HG03342 (cell line): ENCODE results near the gene ABHD5.

Experiments
- ATAC-seq: cut with Tn5 transposase; IDR thresholded peaks from one replicate; pipeline ENCODE4 v1.9.1; 2021; ENCODE audit warnings: mild to moderate bottlenecking, moderate library complexity; ENCODE audit not compliant: unreplicated experiment

The ABHD5 gene

GRCh38 chr3:43753741-43754715, 63.3 kb downstream of the ABHD5 start:
- no peak for ATAC-seq

GRCh38 chr3:43755516-43756200, 64.9 kb downstream of the ABHD5 start:
- ATAC-seq, result no peak

GRCh38 chr3:43757666-43758321, 67.1 kb downstream of the ABHD5 start:
- ATAC-seq, result no peak

- ATAC-seq, result no peak
Observed at GRCh38 chr3:43758592-43759225, 68.0 kb downstream of the ABHD5 start.

GRCh38 chr3:43759297-43759782, 68.6 kb downstream of the ABHD5 start:
- no peak for ATAC-seq

- ATAC-seq, result no peak
Observed at GRCh38 chr3:43759938-43760337, 69.2 kb downstream of the ABHD5 start.

DNA sequence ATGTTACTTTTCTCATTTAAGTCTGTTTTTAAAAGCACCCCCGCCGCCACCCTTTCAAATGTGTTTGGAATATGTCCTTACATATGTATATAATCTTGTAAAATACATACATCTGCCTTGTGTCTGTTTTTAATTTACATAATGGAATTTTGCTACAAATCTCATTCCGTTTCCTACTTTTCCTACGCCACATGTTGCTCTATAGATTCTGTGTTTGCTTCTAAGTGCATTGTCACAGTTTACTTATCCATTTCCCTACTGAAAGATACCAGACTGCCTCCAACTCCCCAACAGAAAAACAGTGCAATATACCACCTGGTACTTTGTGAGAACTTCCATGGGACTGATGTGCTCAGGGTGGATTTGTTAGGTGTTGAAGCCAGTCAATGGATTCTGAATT, 70.2 kb downstream of the ABHD5 start:
- ATAC-seq, result no peak

- ATAC-seq, result no peak
Observed at GRCh38 chr3:43762451-43762850, 71.7 kb downstream of the ABHD5 start.

- ATAC-seq, result no peak
Observed at GRCh38 chr3:43764056-43764455, 73.3 kb downstream of the ABHD5 start.

DNA sequence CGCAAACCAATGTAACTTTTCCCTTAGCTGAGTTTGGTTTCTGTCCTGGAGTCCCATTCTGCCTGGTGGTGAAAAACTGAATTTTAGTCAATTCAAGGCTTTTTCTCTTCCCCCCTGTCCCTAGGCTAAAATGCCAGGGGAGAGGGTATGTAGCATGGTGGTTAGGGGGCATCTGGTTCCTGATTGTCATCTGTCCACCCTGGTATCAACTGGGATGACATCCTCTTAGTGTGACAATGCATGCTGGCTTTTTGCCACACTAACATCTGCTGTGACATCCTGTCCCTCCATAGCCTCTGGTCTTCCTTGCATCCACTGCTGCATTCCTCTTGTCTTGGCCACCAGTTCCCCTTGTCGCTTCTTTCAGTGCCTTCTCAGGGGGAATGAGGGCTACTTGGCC, 73.7 kb downstream of the ABHD5 start:
- no peak for ATAC-seq

DNA sequence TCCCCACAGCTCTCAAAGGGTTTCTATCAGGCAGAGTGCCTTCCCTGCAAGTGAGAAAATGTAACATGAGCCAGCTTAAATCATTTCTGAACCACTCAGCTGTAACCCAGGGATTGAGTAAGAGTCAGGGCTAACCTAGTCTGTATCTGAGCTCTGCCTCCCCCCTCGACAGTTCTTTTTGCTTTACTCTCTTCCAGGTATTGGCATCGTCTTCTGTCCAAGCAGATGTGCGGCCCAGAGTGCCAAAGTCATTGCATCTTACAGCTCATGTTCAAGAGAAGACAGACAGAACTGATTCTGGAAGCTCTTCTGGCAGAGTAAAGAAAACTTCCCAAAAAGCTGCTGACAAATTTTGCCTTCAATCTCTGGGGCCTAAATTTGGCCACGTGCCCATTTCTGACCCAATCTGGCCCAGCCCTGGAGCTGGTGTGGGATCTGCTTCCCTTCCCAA, 74.8 kb downstream of the ABHD5 start:
- ATAC-seq, result no peak

DNA sequence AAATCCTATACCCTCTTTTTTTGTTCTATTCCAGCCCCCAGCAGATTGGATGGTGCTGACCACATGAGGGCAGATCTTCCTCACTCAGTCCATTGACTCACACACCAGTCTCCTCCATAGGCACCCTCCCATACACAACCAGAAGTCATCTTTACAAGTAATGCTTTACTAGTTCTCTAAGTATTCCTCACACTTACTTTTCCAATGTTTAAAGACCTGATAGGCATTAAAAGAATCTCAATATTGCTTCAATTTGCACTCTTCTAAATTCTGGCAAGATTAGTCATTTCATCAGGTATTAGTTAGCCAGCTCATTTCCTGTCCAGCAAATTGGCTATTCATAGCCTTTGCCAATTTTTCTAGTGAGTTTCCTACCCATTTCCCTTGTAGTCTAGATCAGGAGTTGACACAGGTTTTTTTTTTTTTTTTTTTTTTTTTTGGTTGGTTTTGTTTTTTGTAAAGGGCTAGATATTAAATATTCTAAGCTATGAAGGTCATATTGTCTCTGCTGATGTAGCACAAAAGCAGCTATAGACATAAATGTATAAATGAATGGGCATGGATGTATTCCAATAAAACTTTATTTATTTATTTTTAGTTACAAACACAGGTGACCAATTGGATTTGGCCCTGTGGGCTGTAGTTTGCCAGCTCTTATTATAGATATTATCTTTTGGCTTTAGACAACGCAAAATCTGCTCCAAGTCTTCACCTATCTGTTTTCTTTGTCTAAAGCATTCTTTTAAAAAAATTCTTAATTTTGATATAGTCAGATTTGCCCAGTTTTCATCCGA, 76.1 kb downstream of the ABHD5 start:
- ATAC-seq, result no peak

DNA sequence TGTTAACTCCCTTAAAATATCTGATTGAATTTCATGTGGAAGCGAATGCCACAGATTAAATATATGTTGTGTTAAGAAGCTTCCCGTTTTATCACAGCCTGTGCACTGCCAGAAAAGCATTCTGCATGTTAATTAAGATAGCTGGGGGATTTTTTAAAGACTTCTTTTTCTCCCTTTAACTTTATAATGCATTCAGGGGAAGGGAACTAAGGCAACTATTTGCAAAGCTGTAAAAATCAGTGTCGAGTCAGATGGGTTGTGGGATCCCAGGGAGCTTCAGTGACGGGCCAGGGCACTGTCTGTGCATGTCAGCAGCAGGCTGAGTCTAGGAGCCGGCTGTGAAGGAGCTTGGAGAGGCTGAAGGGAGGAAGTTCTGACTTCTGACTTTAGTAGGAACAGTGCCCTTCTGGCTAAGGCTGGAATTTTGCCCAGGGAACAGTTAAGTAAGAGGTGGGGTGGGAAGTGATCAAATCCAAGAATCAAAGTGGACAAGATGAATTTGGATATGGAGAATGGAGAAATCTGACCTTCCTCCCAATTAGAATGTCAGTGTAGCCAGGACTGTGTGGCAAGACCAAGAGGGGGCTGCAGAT, 77.7 kb downstream of the ABHD5 start:
- no peak for ATAC-seq

DNA sequence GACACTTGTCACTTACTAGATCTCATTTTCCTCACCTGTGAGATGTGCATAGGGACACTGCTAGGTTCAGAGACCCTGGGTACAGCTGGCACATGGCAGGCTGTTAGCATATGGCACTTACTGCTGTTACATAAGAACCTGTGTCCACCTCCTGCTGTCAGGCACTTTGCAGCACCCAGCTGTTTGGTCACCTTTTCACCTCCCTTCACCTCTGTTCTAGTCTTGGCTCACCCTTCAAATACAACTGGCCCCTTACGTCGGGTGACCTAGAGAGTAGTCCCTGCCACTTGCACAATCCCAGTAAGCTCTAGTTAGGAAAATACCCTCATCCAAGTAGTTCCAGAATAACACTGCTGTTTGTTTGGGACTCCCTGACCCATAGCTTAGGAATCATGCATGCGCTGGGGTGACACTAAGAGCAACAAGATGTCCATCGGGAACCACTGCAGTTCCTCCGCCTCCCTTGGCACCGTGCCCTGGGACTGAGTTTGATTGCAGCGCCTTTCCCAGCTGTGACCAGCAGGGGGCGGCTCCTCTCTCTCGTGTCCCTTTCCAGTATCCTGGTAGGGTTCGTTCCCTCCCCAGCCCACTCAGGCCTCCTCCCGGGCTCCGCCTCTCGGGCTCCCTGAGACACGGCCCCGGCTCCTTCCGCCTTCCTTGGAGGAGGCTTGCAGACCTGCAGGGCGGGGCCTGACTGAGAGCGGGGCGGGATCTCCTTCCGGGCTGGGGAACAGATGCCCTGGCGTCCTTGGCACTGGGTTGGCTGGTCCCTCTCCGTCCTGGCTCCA, 78.6 kb downstream of the ABHD5 start:
- peak; percentile 74 for ATAC-seq

DNA sequence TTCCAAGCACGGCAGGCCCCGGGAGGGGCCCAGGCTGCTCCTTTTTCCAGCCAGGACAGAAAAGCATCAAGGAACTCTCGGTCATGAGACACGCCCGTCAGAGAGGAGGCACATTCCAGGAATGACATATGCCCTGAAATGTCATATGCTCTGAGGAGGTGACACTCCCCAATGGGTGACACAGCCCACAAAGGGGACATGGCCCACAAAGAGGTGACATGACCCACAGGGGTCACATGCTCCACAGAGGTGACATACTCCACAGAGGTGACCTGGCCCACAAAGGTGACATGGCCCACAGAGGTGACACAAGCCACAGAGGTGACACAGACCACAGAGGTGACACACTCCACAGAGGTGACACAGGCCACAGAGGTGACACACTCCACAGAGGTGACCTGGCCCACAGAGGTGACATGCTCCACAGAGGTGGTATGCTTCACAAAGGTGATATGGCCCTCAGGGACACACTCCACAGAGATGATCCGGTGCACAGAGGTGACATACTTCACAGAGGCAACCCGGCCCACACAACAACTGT, 79.2 kb downstream of the ABHD5 start:
- no peak for ATAC-seq

- no peak for ATAC-seq
Observed at GRCh38 chr3:43770426-43771103, 79.8 kb downstream of the ABHD5 start.

DNA sequence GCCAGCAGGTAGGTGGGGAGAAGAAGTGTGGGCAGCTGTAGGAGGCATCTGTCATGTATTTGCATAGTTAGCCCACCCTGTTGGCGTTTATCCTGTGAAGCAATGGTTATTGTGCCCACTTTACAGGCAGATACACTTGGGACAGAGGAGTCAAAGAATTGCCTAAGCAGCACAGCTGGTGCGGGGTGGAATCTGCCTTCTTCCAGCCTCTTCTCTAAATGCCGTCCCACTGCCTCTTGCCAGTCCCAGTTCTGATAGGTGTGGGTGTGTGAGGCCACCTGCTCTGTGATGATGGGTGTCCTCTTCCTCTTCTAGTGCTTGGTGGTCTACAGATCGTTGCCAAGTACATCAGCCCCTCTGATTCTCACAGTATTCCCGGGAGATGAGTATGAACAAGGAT, 80.9 kb downstream of the ABHD5 start:
- ATAC-seq, result no peak
